ENCODE data around the gene PXN. TPM values are rescaled to one million over a fixed set of nuclear protein-coding genes. Genes with fewer than 3 reads are reported as not detected.

The PXN gene
- total RNA-seq, 4 donors from 2014 or later: 29.6 to 211 (median 41.2) TPM

DNA sequence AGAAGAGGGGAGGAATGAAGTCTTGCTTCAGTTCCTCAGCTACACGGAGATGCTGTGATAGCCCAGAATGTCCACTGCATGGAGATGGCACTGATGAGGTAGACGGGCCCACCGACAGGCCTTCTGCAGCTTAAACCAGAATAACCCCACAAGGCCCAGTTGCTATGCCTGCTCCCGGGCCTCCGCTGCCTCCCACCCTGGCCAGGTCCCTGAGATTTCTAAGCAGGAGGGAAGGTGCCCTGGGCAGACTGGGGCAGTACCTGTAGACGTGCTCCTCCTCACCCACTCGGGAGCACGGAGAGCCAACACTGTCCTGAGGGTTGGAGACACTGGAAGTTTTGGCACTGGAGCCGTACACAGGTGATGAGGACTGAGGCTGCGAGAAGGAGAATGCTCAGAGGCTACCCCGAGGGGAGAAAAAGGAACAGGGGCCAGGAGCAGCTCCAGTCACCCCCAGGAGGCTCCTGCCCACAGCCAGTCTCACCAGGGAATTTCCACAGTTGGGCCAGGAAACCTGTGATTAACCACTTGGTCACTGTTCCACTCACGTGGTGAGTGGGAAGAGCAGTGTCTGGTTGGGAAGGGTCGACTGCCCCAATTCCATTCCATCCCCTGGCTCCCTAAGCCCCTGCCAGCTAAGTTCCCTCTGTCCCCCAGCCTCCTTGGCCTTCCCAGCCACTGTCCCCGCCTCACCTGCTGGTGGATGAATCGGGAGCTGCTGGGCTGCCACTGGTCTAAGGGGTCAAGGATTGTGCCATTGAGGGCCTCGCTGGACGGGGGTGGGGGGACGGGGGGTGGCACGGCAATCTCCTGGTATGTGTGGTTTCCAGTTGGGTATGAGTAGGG is 41.8 kb downstream of the PXN start:
- Histone ChIP-seq H3K4me1 (peaks cover 8 to 12% of the 10 kb centered on the region in 2 donors), H3K9me3 (no peaks in the 10 kb centered on the region), H3K27me3 (no peaks in the 10 kb centered on the region), H3K36me3 (no peaks in the 10 kb centered on the region), H3K4me3 (no peak overlapping the region), H3K27ac (no peak overlapping the region)
- no peak for DNase-seq
- no peak for TF ChIP-seq POLR2A (IDR thresholded peaks at IDR 0.05)
- TF ChIP-seq, protein P1, sequence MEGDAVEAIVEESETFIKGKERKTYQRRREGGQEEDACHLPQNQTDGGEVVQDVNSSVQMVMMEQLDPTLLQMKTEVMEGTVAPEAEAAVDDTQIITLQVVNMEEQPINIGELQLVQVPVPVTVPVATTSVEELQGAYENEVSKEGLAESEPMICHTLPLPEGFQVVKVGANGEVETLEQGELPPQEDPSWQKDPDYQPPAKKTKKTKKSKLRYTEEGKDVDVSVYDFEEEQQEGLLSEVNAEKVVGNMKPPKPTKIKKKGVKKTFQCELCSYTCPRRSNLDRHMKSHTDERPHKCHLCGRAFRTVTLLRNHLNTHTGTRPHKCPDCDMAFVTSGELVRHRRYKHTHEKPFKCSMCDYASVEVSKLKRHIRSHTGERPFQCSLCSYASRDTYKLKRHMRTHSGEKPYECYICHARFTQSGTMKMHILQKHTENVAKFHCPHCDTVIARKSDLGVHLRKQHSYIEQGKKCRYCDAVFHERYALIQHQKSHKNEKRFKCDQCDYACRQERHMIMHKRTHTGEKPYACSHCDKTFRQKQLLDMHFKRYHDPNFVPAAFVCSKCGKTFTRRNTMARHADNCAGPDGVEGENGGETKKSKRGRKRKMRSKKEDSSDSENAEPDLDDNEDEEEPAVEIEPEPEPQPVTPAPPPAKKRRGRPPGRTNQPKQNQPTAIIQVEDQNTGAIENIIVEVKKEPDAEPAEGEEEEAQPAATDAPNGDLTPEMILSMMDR (IDR thresholded peaks at IDR 0.05): no peak
- intact Hi-C loops (cut with DNase I; ENCODE audit: low total_unique reads): no loop called here

DNA sequence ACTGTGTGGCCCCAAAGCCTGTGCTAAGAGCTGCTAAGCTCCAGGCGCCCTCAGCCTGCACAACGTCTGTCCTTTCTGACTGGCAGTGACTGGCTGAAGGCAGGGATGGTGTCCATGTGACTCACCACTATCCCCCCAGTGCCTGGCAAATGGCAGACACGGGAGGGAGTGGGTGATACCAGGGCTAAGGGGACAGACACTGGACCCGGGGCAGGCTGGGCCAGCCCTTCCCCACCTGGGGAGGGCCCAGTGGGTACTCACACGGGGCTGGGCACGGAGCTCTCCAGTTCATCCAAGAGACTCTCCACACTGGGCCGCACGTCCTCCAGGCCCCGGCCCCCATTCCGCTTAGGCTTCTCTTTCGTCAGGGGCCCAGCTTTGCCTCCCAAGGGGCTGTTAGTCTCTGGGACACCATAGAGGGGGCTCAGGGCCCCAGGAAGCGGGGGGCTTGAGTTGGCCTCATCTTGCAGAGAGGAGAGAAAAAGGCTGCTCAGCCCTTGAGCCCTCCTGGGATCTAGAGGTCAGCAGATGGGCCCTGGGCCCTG is 43.2 kb downstream of the PXN start:
- no peak overlapping the region for H3K4me3 ChIP-seq
- DNase-seq: no peak
- no peak overlapping the region for H3K27ac ChIP-seq
- H3K9me3 ChIP-seq: no peaks in the 10 kb centered on the region
- peaks cover 0 to 9% of the 10 kb centered on the region in 2 donors for H3K4me1 ChIP-seq
- H3K27me3 ChIP-seq: no peaks in the 10 kb centered on the region
- intact Hi-C loops (cut with DNase I; ENCODE audit: low total_unique reads): no loop called here
- no peak for TF ChIP-seq POLR2A (IDR thresholded peaks at IDR 0.05)
- TF ChIP-seq, protein P1 (IDR thresholded peaks at IDR 0.05): no peak
- no peaks in the 10 kb centered on the region for H3K36me3 ChIP-seq

DNA sequence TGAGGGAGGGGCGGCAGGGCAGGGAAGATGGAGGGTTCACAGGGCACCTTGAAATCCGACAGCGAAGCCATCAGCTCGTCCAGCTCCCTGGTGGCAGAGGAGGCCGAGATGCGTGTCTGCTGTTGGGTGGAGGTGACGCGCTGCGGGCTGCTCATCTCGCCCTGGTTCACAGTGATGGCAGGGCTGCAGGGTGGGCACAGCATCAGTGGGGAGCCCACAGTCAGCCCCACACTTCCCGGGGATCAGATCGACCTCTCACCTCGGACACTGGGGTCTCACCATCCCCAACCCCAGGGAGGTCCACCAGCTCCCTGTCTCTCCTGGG is 44.0 kb downstream of the PXN start:
- Histone ChIP-seq H3K4me3 (no peak overlapping the region), H3K9me3 (no peaks in the 10 kb centered on the region), H3K27me3 (no peaks in the 10 kb centered on the region), H3K27ac (no peak overlapping the region), H3K36me3 (no peaks in the 10 kb centered on the region), H3K4me1 (peaks cover 0 to 9% of the 10 kb centered on the region in 2 donors)
- no peak for DNase-seq
- intact Hi-C loops (cut with DNase I; ENCODE audit: low total_unique reads): no loop called here
- no peak for TF ChIP-seq POLR2A (IDR thresholded peaks at IDR 0.05)
- TF ChIP-seq, protein P1 (IDR thresholded peaks at IDR 0.05): no peak

DNA sequence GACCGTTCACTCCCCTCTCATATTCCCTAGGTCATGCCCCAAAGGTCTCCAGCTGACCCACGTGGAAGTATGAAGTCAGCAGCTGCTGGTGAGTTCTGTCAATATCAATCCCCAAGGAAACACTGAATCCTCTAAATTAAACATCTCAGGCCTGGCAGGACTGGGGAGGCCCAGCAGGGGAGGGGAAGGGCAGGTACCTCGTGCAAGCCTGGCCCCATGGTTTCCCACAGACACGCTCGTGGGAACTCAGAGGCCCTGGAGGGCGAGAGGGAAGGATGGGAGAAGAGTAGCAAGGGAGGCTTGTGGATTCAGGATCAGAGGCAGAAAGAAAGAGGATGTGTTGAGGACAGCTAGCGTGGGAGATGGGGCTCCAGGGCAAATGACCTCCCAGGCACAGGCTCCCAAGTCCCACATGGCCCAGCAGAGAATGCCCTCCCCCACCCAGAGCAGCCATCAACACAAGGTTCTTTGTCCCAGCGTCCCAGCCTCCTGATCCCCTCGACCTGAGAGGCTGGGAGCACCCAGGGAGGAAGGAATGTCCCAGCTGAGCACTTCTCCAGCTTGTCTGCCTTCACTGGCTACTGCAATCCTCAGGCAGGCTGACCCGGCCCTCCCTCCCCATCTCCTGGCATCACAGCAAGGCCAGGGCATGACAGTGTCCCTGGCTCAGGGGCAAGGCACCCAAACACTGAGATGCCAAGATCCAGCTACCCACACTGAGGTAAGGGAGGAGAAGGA is 44.5 kb downstream of the PXN start:
- TF ChIP-seq, protein P1 (IDR thresholded peaks at IDR 0.05): no peak
- TF ChIP-seq POLR2A (IDR thresholded peaks at IDR 0.05): no peak
- no peak for DNase-seq
- no peak overlapping the region for H3K4me3 ChIP-seq
- peaks cover 0 to 9% of the 10 kb centered on the region in 2 donors for H3K4me1 ChIP-seq
- no peaks in the 10 kb centered on the region for H3K27me3 ChIP-seq
- no peaks in the 10 kb centered on the region for H3K36me3 ChIP-seq
- intact Hi-C loops (cut with DNase I; ENCODE audit: low total_unique reads): no loop called here
- H3K9me3 ChIP-seq: no peaks in the 10 kb centered on the region
- no peak overlapping the region for H3K27ac ChIP-seq
